Activated T-cell treated with anti-CD3 and anti-CD28 coated beads, Interleukin-2, amount 50 U/mL, for 72 hours (primary cell): ENCODE results near the gene OGFR. TPM values are rescaled to one million over a fixed set of nuclear protein-coding genes. Genes with fewer than 3 reads are reported as not detected.
"Not testable (repeated sequence)": the region's sequence is repeated elsewhere in the genome, so short reads cannot be mapped to it uniquely, and the experiment has no call there.

ENCODE experiments used
- ATAC-seq, 2 donors: fragments of 150-1000 bp; cut with Tn5 transposase; replicated peaks in 1 of 2; 2 replicates each; pipeline ENCODE4 v1.10.0; 2021; ENCODE audit warnings: moderate library complexity in 2 of 2, mild to moderate bottlenecking in 1 of 2
- DNase-seq, 2 donors: peaks; one replicate each; pipeline ENCODE4 v3.0.0; 2021 to 2022; ENCODE audit warnings: mixed read lengths in 1 of 2
- H3K27ac Mint-ChIP-seq: one replicate; pipeline ENCODE4 v1.8.0; 2022; ENCODE audit warnings: mild to moderate bottlenecking, moderate library complexity, mixed read lengths
- H3K27me3 Mint-ChIP-seq: one replicate; pipeline ENCODE4 v1.8.0; 2022; ENCODE audit warnings: low read depth, mixed read lengths
- H3K36me3 Mint-ChIP-seq, 2 donors: one replicate each; pipeline ENCODE4 v1.8.0; 2022; ENCODE audit warnings: mixed read lengths in 2 of 2, mild to moderate bottlenecking in 1 of 2; ENCODE audit not compliant: insufficient read depth in 2 of 2
- H3K4me1 Mint-ChIP-seq: one replicate; pipeline ENCODE4 v1.8.0; 2022; ENCODE audit warnings: low read depth, mixed read lengths
- H3K4me3 Mint-ChIP-seq, 2 donors: one replicate each; pipeline ENCODE4 v1.8.0; 2022; ENCODE audit warnings: mild to moderate bottlenecking in 2 of 2, mixed read lengths in 2 of 2, moderate library complexity in 2 of 2
- H3K9me3 Mint-ChIP-seq, 2 donors: one replicate each; pipeline ENCODE4 v1.8.0; 2022; ENCODE audit warnings: mixed read lengths in 2 of 2
- total RNA-seq, 2 donors: library from RNA; stranded (reverse); gene quantifications; one replicate each; pipeline ENCODE4 v1.2.3, GENCODE V29; 2022

The OGFR gene
- total RNA-seq, 2 donors from 2014 or later = 42.9 to 44.9 TPM

DNA sequence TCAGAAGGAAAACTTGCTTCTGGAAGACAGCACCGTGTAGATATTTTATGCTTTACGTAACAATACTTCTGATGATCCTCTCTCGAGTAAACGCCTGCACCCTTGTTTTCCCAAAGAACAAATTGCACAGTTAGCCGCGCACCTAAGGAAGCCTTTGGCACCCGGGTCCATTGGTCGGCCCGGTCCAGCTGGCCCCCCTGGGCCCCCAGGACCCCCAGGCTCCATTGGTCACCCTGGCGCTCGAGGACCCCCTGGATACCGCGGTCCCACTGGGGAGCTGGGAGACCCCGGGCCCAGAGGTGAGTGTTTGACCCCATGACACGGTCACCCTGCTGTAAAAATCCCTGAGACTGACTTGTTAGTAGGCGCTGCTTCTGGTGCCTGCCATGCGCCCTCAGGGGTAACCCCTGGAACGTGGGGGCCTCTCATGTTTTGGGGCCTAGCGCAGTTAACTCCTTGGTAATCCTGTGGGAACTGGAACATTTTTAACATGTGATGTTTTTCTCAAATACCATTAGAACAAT lies 32.4 kb downstream of the OGFR start:
- Mint-ChIP-seq H3K9me3 (no peaks in the 10 kb centered on the region), H3K4me3 (no peak overlapping the region), H3K4me1 (no peaks in the 10 kb centered on the region), H3K27ac (no peak overlapping the region), H3K27me3 (no peaks in the 10 kb centered on the region), H3K36me3 (no peaks in the 10 kb centered on the region)
- DNase-seq (no peak), ATAC-seq (no peak)

DNA sequence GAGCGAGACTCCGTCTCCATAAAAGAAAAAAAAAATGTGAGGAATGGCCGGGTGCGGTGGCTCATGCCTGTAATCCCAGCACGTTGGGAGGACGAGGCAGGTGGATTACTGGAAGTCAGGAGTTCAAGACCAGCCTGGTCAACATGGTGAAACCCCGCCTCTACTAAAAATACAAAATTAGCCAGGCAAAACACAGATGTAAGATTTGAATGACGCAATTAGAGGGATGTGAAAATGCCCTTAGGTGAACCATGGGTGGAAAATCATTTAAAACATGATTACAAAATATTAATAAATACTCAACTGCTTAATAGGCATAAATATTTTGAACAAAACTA lies 33.1 kb downstream of the OGFR start:
- no peaks in the 10 kb centered on the region for H3K4me1 Mint-ChIP-seq
- DNase-seq = no peak
- H3K4me3 Mint-ChIP-seq = no peak overlapping the region
- no peaks in the 10 kb centered on the region for H3K27me3 Mint-ChIP-seq
- H3K36me3 Mint-ChIP-seq = no peaks in the 10 kb centered on the region
- ATAC-seq = no peak
- no peak overlapping the region for H3K27ac Mint-ChIP-seq
- no peaks in the 10 kb centered on the region for H3K9me3 Mint-ChIP-seq

DNA sequence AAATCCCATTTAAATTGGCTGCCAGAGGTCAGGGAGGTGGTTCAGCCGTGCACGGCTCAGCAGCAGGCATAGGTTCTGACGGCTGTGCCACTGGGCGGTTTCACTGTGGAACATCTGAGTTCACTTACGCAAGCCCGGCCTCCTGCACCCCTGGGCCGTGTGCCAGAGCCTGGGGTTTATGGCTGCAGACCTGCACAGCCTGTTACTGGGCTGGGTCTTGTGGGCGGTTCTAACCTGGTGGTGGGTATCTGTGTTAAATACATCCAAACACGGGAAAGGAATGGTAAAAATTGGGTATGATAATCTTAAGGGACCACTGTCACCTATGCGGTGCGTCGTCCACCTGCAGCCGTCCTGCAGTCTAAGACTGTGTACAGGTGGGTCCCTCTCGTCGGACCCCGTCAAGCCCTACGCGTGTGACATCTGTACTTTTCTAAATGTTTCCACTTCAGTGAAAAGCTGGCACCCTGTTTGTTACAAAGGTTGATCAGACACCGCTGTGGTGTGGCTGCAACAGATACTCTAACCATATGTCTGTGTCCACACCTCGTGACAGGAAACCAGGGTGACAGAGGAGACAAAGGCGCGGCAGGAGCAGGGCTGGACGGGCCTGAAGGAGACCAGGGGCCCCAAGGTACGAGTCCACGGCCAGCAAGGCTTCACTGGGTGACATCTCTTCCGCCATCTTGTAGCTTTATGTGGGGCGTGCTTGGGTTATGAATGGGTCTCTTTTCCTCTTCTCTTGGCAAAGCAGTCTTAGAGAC lies 33.7 kb downstream of the OGFR start:
- ATAC-seq (peak in 1 of 2 donors; percentile 33), DNase-seq (no peak)

DNA sequence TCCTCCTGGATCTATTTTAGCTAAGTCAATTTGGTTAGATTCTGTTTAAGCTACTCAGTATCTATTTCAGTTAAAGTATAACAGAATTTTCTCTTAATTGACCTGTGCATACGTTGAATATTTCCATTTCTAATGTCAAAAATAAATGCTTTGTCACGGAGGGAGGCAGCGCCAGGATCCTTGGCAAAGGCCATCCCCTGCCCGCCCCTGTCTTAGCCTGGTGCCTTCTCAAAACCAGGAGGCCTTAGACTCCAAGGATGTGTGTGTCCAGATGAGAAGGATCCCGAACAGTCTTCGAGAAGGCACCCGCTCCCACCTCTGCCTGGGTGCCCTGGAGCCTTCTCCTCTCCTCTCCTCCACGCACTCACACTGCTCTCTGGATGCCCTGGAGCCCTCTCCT lies 34.6 kb downstream of the OGFR start:
- no peaks in the 10 kb centered on the region for H3K27me3 Mint-ChIP-seq
- no peak overlapping the region for H3K27ac Mint-ChIP-seq
- H3K9me3 Mint-ChIP-seq = no peaks in the 10 kb centered on the region
- ATAC-seq (no peak), DNase-seq (no peak)
- H3K36me3 Mint-ChIP-seq = no peaks in the 10 kb centered on the region
- H3K4me1 Mint-ChIP-seq = no peaks in the 10 kb centered on the region
- H3K4me3 Mint-ChIP-seq = no peak overlapping the region

More for the DNA sequence above, 33.7 kb downstream of the OGFR start:
- Mint-ChIP-seq H3K9me3 (no peaks in the 10 kb centered on the region), H3K27me3 (no peaks in the 10 kb centered on the region), H3K4me1 (no peaks in the 10 kb centered on the region), H3K27ac (no peak overlapping the region), H3K4me3 (no peak overlapping the region), H3K36me3 (no peaks in the 10 kb centered on the region)

DNA sequence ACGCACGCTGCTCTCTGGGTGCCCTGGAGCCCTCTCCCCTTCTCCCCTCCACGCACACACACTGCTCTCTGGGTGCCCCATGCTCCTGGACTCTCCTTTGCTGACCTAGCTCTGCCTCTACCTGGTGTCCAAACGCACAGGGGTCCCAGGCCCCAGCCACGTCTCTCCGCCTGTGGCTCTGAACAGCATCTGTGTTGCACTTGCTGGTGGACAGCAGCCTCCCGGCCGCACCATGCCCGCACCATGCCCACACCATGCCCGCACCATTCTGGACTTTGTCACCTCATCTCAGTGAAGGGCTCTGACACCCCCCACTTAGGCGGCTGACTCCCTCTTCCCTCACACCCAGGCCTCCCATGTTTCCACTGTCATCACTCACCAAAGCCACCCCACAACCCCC lies 35.2 kb downstream of the OGFR start:
- H3K4me1 Mint-ChIP-seq = no peaks in the 10 kb centered on the region
- no peak overlapping the region for H3K4me3 Mint-ChIP-seq
- H3K36me3 Mint-ChIP-seq = no peaks in the 10 kb centered on the region
- no peaks in the 10 kb centered on the region for H3K27me3 Mint-ChIP-seq
- no peaks in the 10 kb centered on the region for H3K9me3 Mint-ChIP-seq
- ATAC-seq = no peak
- H3K27ac Mint-ChIP-seq = no peak overlapping the region
- no peak for DNase-seq

DNA sequence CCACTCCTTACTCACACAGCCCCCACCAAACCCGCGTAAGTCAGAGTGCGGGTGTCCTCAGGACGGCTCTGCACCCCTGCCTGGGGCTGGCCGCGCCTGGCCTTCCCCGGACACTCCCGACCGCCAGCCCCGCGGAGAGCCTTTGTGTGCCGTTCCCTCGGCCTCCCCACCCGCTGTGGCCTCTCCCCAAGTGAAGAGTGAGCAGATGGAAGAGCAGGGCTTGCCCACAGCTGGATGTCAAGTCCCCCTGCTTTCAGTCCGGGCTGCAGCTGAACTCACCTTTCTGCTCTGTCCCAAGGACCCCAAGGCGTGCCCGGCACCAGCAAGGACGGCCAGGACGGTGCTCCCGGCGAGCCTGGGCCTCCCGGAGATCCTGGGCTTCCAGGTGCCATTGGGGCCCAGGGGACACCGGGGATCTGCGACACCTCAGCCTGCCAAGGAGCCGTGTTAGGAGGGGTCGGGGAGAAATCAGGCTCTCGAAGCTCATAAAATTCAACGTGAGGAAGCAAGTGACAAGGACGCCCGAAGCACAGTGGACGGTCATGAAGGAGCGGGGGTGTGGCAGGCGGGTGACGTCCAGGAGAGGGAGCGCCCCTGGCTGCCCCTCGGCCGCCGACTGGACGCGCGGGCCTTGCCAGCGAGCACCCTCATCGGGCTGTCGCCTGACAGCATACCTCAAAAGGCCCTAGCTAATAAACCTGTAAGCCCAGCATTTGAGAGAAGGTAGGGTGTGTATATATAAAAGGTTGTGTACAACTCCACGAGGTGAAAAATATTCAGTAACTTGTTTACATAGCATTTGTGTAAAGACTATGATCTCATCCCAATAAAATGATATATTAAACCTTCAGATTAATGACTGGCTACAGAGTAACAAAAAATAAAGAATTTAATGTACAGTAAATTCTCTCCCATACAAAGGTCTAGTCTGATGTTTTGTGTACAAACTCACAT lies 35.9 kb downstream of the OGFR start:
- H3K4me1 Mint-ChIP-seq = no peaks in the 10 kb centered on the region
- H3K27me3 Mint-ChIP-seq = no peaks in the 10 kb centered on the region
- no peaks in the 10 kb centered on the region for H3K9me3 Mint-ChIP-seq
- H3K4me3 Mint-ChIP-seq = no peak overlapping the region
- H3K27ac Mint-ChIP-seq = no peak overlapping the region
- H3K36me3 Mint-ChIP-seq = no peaks in the 10 kb centered on the region
- DNase-seq (no peak), ATAC-seq (no peak)

DNA sequence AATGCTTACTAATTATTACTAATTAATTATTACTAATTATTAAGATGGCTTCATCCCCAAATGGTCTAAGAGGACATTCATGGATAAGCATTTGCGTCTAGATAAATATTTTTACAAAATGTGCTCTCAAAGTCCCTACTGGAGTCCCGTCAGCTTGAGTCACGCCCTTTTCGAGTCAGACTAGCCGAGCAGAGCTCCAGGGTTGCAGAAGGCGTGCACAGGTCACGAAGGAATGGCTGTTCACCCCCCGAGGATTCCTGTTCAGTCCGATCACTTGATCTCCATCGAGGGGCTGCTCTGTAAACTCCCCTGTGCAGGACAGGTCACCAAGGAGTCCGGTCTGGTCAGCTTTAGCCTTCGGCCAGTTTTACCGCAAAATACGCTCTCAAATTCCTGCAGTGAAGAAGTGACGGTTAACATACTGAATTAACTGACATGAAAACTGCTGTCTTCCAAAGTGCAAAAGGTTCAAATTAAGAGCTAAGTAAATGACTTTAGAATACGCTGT lies 37.1 kb downstream of the OGFR start:
- Mint-ChIP-seq H3K27me3 (no peaks in the 10 kb centered on the region), H3K4me1 (no peaks in the 10 kb centered on the region), H3K27ac (no peak overlapping the region), H3K9me3 (no peaks in the 10 kb centered on the region), H3K36me3 (peaks cover 0 to 1% of the 10 kb centered on the region in 2 donors), H3K4me3 (no peak overlapping the region)
- DNase-seq (no peak), ATAC-seq (no peak)

DNA sequence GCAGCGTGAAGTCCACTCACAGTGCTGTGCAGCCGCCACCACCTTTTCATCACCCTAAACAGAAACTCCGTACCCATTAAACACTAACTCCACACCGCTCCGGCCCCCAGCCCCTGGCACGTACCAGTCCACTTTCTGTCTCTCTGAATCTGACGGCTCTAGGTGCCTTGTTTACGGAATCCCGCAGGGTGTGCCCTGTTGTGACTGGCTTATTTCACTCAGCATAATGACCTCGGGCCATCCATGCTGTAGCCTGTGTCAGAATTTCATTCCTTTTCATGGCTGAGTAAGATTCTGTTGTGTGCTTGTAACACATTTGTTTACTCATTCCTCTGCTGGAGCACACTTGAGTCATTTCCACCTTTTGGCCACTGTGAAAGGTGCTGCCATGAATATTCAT lies 39.0 kb downstream of the OGFR start:
- H3K9me3 Mint-ChIP-seq = no peaks in the 10 kb centered on the region
- peaks cover 0 to 1% of the 10 kb centered on the region in 2 donors for H3K36me3 Mint-ChIP-seq
- H3K4me1 Mint-ChIP-seq = no peaks in the 10 kb centered on the region
- H3K27me3 Mint-ChIP-seq = no peaks in the 10 kb centered on the region
- no peak overlapping the region for H3K4me3 Mint-ChIP-seq
- no peak overlapping the region for H3K27ac Mint-ChIP-seq
- ATAC-seq (no peak), DNase-seq (no peak)

DNA sequence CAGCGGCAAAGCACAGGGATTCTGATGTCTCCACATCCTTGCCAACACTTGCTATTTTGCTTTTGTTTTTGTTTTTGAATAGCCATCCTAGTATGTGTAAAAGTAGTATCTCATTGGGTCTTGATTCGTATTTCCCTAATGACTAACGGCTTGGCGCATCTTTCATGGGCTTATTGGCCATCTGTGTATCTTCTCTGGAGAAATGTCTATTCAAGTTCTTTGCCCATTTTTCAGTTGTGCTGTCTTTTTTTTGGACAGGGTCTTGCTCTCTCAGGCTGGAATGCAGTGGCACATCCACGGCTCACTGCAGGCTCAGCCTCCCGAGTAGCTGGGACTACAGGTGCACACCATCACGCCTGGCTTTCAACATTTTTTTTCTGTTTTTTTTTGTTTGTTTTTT lies 39.5 kb downstream of the OGFR start:
- Mint-ChIP-seq H3K27ac (no peak overlapping the region), H3K4me1 (no peaks in the 10 kb centered on the region), H3K36me3 (peaks cover 0 to 1% of the 10 kb centered on the region in 2 donors), H3K4me3 (no peak overlapping the region), H3K27me3 (no peaks in the 10 kb centered on the region), H3K9me3 (no peaks in the 10 kb centered on the region)
- ATAC-seq = no peak
- DNase-seq = no peak

DNA sequence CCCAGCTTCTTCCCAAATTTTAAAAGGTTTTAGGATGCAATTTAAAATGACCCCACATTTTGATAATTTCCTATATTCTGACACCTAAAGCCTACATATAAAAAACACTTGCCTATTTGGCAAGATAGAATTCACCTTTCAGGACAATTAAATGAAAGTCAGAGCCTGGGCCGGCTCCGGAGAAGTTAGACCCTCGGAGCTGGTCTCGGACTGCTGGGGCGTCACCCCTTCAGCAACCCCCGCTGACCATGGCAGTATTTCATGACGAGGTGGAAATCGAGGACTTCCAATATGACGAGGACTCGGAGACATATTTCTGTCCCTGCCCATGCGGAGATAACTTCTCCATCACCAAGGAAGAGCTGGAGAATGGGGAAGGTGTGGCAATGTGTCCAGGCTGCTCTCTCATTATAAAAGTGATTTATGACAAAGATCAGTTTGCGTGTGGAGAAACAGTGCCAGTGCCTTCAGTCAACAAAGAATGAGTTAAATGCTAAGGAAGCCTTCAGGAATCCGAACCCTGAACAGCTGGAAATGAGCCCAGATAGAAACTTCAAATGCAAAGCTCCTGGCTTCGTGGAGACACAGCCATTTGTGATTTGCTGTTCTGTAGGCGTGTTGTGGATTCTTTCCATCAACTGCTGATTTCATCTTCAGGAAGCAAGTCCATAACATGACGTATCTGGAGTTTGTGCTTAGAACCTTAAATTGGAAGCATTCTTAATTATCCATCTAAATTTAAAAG lies 41.0 kb downstream of the OGFR start:
- no peaks in the 10 kb centered on the region for H3K9me3 Mint-ChIP-seq
- no peaks in the 10 kb centered on the region for H3K27me3 Mint-ChIP-seq
- no peak overlapping the region for H3K4me3 Mint-ChIP-seq
- no peaks in the 10 kb centered on the region for H3K4me1 Mint-ChIP-seq
- no peak for DNase-seq
- ATAC-seq = no peak
- peaks cover 0 to 1% of the 10 kb centered on the region in 2 donors for H3K36me3 Mint-ChIP-seq
- H3K27ac Mint-ChIP-seq = no peak overlapping the region

DNA sequence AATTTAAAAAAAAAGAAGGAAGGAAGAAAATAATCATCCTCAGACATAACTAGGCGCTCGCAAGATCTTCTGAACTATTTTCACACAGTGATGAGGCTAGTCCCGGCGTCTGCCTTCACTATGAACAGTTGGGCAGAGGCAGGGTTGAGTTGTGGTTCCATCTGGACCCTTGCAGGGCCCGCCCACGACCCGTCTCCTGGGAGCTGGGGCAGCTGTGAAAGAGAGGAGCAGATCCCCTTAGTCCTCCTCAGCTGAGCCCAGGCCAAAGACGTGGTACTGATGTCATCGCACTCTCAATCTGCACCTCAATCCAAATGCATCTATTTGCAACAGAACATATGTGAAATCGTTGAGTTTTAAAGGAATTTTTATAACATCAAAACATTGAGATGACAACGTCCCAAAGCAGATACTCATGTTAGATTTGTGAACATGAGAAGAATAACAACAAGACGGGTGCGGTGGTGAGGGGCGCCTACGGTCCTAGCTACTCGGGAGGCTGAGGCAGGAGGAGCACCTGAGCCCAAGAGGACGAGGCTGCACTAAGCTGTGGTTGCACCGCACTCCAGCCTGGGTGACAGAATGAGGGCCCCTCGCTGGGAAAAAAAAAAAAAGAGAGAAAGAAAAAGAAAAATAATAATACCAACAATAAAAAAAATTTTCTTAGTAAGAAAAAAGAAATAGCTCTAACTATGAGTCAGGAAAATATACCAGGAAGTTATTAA lies 41.7 kb downstream of the OGFR start:
- Mint-ChIP-seq H3K4me3 (no peak overlapping the region), H3K36me3 (peaks cover 0 to 1% of the 10 kb centered on the region in 2 donors), H3K9me3 (no peaks in the 10 kb centered on the region), H3K27me3 (no peaks in the 10 kb centered on the region), H3K27ac (no peak overlapping the region), H3K4me1 (no peaks in the 10 kb centered on the region)
- ATAC-seq = no peak
- DNase-seq = no peak

DNA sequence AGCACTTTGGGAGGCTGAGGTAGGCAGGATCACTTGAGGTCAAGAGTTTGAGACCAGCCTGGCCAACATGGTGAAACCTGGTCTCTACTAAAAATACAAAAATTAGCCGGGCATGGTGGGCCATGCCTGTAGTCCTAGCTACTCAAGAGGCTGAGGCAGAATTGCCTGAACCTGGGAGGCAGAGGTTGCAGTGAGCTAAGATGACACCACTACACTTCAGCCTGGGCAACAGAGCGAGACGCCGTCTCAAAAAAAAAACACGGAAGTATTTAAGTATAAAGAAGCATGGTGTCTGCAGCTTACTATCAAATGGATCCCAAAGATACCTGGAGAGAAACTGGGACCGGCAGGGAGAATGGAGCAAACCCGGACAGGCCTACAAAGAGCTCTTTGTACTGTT lies 44.3 kb downstream of the OGFR start:
- not testable (repeated sequence) for H3K4me1 Mint-ChIP-seq, H3K36me3 Mint-ChIP-seq, DNase-seq, H3K9me3 Mint-ChIP-seq, H3K4me3 Mint-ChIP-seq, ATAC-seq, H3K27ac Mint-ChIP-seq, H3K27me3 Mint-ChIP-seq
